NB4 (cell line): ENCODE data around the gene SCN7A.

Experiments used
- DNase-seq: peaks from one replicate; pipeline ENCODE4 v3.0.0; 2010; ENCODE audit warnings: low read depth
- H3K4me3 ChIP-seq: one replicate; pipeline ENCODE4 v1.5.1; 2011; ENCODE audit warnings: mild to moderate bottlenecking, low read depth, low read length, moderate library complexity
- CTCF ChIP-seq: IDR thresholded peaks from one replicate; pipeline ENCODE4 v1.5.1; 2012; ENCODE audit warnings: low read depth, low read length
- MAX ChIP-seq: IDR thresholded peaks from 2 replicates; pipeline ENCODE4 v1.6.1; 2011; ENCODE audit warnings: low read depth, low read length
- MYC ChIP-seq: IDR thresholded peaks from 2 replicates; pipeline ENCODE4 v1.6.1; 2011; ENCODE audit warnings: low read depth, low read length
- POLR2A ChIP-seq: IDR thresholded peaks from 2 replicates; pipeline ENCODE4 v1.6.1; 2011; ENCODE audit warnings: mild to moderate bottlenecking; ENCODE audit not compliant: insufficient read length; ENCODE audit errors: extremely low read depth

Gene SCN7A

GRCh38 chr2:166449439-166449838 is 44.6 kb downstream of the SCN7A start:
- DNase-seq, result no peak
- no peak for TF ChIP-seq POLR2A
- TF ChIP-seq CTCF, result no peak
- no peak for TF ChIP-seq MYC
- no peak for TF ChIP-seq MAX
- no peak overlapping the region for H3K4me3 ChIP-seq

DNA sequence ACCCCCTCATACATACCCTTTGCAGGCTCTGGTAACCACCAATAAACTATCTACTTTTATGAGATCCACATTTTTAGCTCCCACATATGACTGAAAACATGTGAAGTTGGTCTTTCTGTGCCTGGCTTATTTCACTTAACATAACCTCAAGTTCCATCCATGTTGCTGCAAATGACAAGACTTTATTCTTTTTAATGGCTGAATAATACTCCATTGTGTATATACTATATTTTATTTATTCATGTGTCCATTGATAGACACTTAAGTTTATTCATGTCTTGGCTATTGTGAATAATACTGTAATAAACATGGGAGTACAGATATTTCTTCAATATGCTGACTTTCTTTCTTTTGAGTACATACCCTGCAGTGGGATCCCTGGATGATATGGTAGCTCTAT is 45.9 kb downstream of the SCN7A start:
- no peak overlapping the region for H3K4me3 ChIP-seq
- TF ChIP-seq MYC, result no peak
- TF ChIP-seq MAX, result no peak
- DNase-seq, result no peak

DNA sequence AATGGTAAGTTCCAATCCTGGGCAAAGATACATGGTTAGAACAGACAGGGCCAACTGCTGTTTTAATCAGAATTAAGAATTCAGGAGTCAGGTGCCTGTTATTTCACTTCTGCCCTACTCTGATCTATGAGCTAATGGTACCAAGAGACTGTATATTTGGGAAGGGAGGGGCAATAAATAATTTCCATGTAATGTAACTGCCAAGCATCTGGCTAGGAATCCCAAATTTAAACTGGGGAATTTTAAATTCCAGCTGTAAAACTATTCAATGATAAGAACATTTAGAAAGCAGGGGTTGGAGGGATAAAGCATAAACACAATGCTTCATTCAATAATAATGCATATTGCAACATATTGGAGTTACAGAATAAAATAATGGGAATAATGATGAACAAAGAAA is 49.7 kb downstream of the SCN7A start:
- H3K4me3 ChIP-seq, result no peak overlapping the region
- TF ChIP-seq MYC, result no peak
- TF ChIP-seq MAX, result no peak
- TF ChIP-seq CTCF, result no peak
- TF ChIP-seq POLR2A, result no peak
- DNase-seq, result no peak

DNA sequence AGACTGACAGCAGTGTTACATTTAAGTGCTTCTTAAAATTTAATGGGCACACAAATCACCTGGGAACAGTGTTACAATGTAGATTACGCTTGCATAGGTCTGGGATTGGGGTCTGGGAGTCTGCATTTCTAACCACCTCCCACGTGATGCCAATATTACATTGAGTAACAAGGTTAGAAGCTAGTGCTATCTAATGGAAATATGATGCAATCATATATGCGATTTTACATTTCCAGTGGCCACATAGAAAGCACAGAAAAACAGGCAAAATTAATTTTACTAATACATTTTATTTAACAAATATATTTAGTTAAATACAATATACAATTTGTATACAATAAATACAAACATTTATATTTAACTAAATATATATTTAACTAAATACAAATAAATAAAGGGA is 53.7 kb downstream of the SCN7A start:
- no peak for DNase-seq
- no peak for TF ChIP-seq MAX
- no peak for TF ChIP-seq CTCF
- no peak for TF ChIP-seq POLR2A
- no peak for TF ChIP-seq MYC
- no peak overlapping the region for H3K4me3 ChIP-seq

DNA sequence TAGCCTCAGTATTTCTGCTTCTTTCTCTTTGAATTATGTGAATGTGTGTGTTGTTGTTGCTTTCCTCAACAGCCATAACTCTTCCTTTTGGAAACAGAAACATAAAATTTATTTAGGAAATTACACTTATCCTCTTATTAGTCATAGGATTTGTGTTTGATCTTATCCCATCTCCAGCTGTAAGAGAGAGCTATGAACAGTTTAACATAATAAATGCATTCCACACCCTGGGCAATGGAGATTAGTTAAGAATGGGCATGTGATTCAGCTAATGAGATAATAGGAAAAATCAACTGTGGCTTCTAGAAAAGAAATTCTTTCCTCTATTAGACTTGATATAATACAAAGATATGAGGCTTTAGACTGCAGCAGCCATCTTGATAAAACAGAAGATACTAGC is 55.0 kb downstream of the SCN7A start:
- DNase-seq, result no peak
- no peak for TF ChIP-seq MAX
- TF ChIP-seq POLR2A, result no peak
- no peak for TF ChIP-seq CTCF
- no peak for TF ChIP-seq MYC
- no peak overlapping the region for H3K4me3 ChIP-seq

- no peak for TF ChIP-seq POLR2A
- TF ChIP-seq MYC, result no peak
- TF ChIP-seq MAX, result no peak
- no peak for TF ChIP-seq CTCF
- DNase-seq, result no peak
- no peak overlapping the region for H3K4me3 ChIP-seq
These were observed 57.1 kb downstream of the SCN7A start for GRCh38 chr2:166436976-166437375.
